Dedifferentiated amniotic fluid mesenchymal stem cell (primary cell): ENCODE results near the gene TPRKB.
"Not testable (repeated sequence)": the region's sequence is repeated elsewhere in the genome, so short reads cannot be mapped to it uniquely, and the experiment has no call there.

Source experiments
- DNase-seq: peaks from one replicate; pipeline ENCODE4 v3.0.0-alpha.2; 2016; ENCODE audit errors: extremely low spot score

Gene TPRKB

GRCh38 chr2:73700131-73700611 is 37.0 kb downstream of the TPRKB start:
- DNase-seq, result peak; percentile 17

GRCh38 chr2:73699437-73699836 is 37.7 kb downstream of the TPRKB start:
- no peak for DNase-seq

GRCh38 chr2:73698101-73698500 is 39.0 kb downstream of the TPRKB start:
- DNase-seq, result no peak

- no peak for DNase-seq
Measured at GRCh38 chr2:73697606-73698005, 39.5 kb downstream of the TPRKB start.

- DNase-seq, result not testable (repeated sequence)
Measured at GRCh38 chr2:73696985-73697384, 40.2 kb downstream of the TPRKB start.

GRCh38 chr2:73696521-73696920 is 40.6 kb downstream of the TPRKB start:
- DNase-seq, result not testable (repeated sequence)

- not testable (repeated sequence) for DNase-seq
Measured at GRCh38 chr2:73690372-73691088, 46.6 kb downstream of the TPRKB start.

- not testable (repeated sequence) for DNase-seq
Measured at GRCh38 chr2:73688494-73688893, 48.7 kb downstream of the TPRKB start.

- no peak for DNase-seq
Measured at GRCh38 chr2:73685764-73686438, 51.2 kb downstream of the TPRKB start.

GRCh38 chr2:73684905-73685304 is 52.2 kb downstream of the TPRKB start:
- not testable (repeated sequence) for DNase-seq

- DNase-seq, result not testable (repeated sequence)
Measured at GRCh38 chr2:73684325-73684724, 52.8 kb downstream of the TPRKB start.

- DNase-seq, result not testable (repeated sequence)
Measured at GRCh38 chr2:73679951-73680571, 57.1 kb downstream of the TPRKB start.
